ENCODE measurements around the gene PAFAH1B2. TPM values are rescaled to one million over a fixed set of nuclear protein-coding genes. Genes with fewer than 3 reads are reported as not detected.

The PAFAH1B2 gene
- total and polyA plus RNA-seq, 2 of the 8 experiments (the other 6 are each of a cell fraction or from before 2014, with no cell fraction given), result 38.2 to 161 TPM

DNA sequence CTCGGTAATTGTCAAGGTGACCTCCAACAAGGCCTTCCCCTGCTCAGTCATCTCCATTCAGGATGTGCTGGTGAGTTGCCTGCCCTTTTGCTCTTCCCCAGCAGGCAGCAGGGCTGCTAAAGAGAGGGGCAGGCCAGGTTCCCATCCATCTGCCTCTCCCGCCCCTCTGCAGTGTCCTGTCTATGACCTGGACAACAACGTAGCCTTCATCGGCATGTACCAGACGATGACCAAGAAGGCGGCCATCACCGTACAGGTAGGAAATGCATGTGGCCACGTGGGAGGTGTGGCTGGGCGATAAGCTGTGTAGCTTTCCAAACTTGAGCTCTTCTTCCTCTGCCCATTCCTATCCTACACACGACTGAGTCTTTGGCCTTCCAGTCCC, 38.5 kb downstream of the PAFAH1B2 start:
- H3K23me2 ChIP-seq (ENCODE audit: low read depth, low read length), result peaks cover 11% of the 10 kb centered on the region
- H2AFZ ChIP-seq (ENCODE audit: low read length), result no peak overlapping the region
- no peak overlapping the region for H2BK15ac ChIP-seq (ENCODE audit: low read length)
- ChIA-PET CTCF (ENCODE audit: partially characterized antibody) (interaction anchor here (0.6 to 14.0 kb wide), 8 partner anchors 10 to 398 kb away, joined by 3 to 359 read pairs (median 16); partner anchors contain the start of genes PCSK7, RNF214 and TAGLN), POLR2A (ENCODE audit: partially characterized antibody) (interaction anchor here (0.9 to 12.6 kb wide), 7 partner anchors 9 to 47 kb away, joined by 3 to 153 read pairs (median 12); partner anchors contain the start of genes PAFAH1B2, PCSK7 and TAGLN)
- FAIRE-seq (no peak), DNase-seq (ENCODE audit: low read depth in 1 of 2, low spot score in 2 of 2) (no peak)
- peaks cover 0 to 4% of the 10 kb centered on the region in 2 experiments for H4K20me1 ChIP-seq (replicated peaks in 1 of 2; ENCODE audit: control insufficient read depth in 1 of 2, insufficient read depth in 2 of 2, low read length in 2 of 2)
- H3K79me1 ChIP-seq (ENCODE audit: low read depth, low read length), result no peaks in the 10 kb centered on the region
- TF ChIP-seq EP300 (IDR thresholded peaks at IDR 0.05; ENCODE audit: borderline replicate concordance in 1 of 2, low read depth in 2 of 2, low read length in 2 of 2) (no peak), SIRT6 (IDR thresholded peaks at IDR 0.05; ENCODE audit: low read length) (no peak), RAD21 (IDR thresholded peaks at IDR 0.05 in 1 of 2, conservative IDR thresholded peaks at IDR 0.05 in 1 of 2; ENCODE audit: low read depth in 2 of 2, low read length in 2 of 2) (no peak), BCL11A (IDR thresholded peaks at IDR 0.05; ENCODE audit: low read depth in 2 of 2, low read length in 2 of 2) (no peak), E2F6 (IDR thresholded peaks at IDR 0.05) (no peak), EGR1 (IDR thresholded peaks at IDR 0.05; ENCODE audit: borderline replicate concordance, low read depth, low read length) (no peak), SIN3A (conservative IDR thresholded peaks at IDR 0.05 in 1 of 2, IDR thresholded peaks at IDR 0.05 in 1 of 2; ENCODE audit: low read depth in 1 of 2, low read length in 2 of 2) (no peak), POLR2A (IDR thresholded peaks at IDR 0.05; ENCODE audit: control extremely low read depth in 1 of 2, low read depth in 2 of 2, low read length in 2 of 2) (no peak)
- no peak overlapping the region for H3K4me3 ChIP-seq (ENCODE audit: extremely low read depth in 1 of 4, insufficient read depth in 2 of 4, low read depth in 3 of 4, low read length in 4 of 4)
- WGBS, 2 experiments (ENCODE audit: extremely low coverage in 1 of 2, insufficient coverage in 1 of 2, insufficient read length in 1 of 2, insufficient replicate concordance in 2 of 2, low coverage in 1 of 2, low lambda C conversion rate in 2 of 2, missing lambda C conversion rate in 1 of 2), result 91% methylated on average over 10 of the region's 10 CpGs; no CpG with 5 or more reads in 1 of the 2 experiments
- 0 out of 7 replicates have a peak overlapping the region, but pooled peaks of 1 of the 4 experiments have one; percentile 2 for H3K9ac ChIP-seq (replicated peaks in 1 of 4; ENCODE audit: extremely low read depth in 1 of 4, low read depth in 3 of 4, low read length in 3 of 4)
- H2BK12ac ChIP-seq (ENCODE audit: low read depth, low read length), result no peak overlapping the region
- no peak overlapping the region; the same call in 1 of the 2 replicates for H2BK5ac ChIP-seq (ENCODE audit: low read depth, low read length)
- no peak overlapping the region for H4K8ac ChIP-seq (ENCODE audit: extremely low read depth, insufficient read depth, low read length)
- H3K79me2 ChIP-seq (ENCODE audit: control insufficient read depth in 1 of 2, insufficient read depth in 2 of 2, low read length in 2 of 2), result no peaks in the 10 kb centered on the region
- no peak overlapping the region for H4K5ac ChIP-seq (ENCODE audit: insufficient read length, low read depth, low read length)
- H3K4me1 ChIP-seq (replicated peaks in 1 of 4; ENCODE audit: control insufficient read depth in 3 of 4, insufficient read depth in 4 of 4, low read length in 3 of 4), result peaks cover 6 to 16% (median 12%) of the 10 kb centered on the region in 4 experiments
- H3K4ac ChIP-seq (replicated peaks; ENCODE audit: insufficient read length, low read depth, low read length), result no peak overlapping the region
- no peak overlapping the region for H2BK20ac ChIP-seq (ENCODE audit: low read length)
- no peaks in the 10 kb centered on the region for H3K9me3 ChIP-seq (ENCODE audit: insufficient read depth in 2 of 2, low read depth in 1 of 2, low read length in 1 of 2)
- H3K18ac ChIP-seq (ENCODE audit: extremely low read depth, low read length), result no peak overlapping the region
- H4K91ac ChIP-seq (replicated peaks; ENCODE audit: insufficient read length, low read length), result no peak overlapping the region
- no peak overlapping the region for H3K14ac ChIP-seq (ENCODE audit: insufficient read length)
- no peak overlapping the region for H3K4me2 ChIP-seq (ENCODE audit: insufficient read depth in 1 of 2, low read depth in 2 of 2, low read length in 2 of 2)
- H3K36me3 ChIP-seq (ENCODE audit: control insufficient read depth in 2 of 4, insufficient read depth in 4 of 4, low read length in 3 of 4), result peaks cover 0 to 4% (median 2%) of the 10 kb centered on the region in 4 experiments; a peak in 1 of 8 replicates
- no peak overlapping the region for H3K23ac ChIP-seq (ENCODE audit: insufficient read length)
- no peak overlapping the region for H2AK5ac ChIP-seq (ENCODE audit: low read depth, low read length)
- no peak overlapping the region for H3K56ac ChIP-seq (replicated peaks; ENCODE audit: insufficient read length, low read depth, low read length)
- no peak overlapping the region for H2BK120ac ChIP-seq (replicated peaks; ENCODE audit: low read depth, low read length)
- H3K27ac ChIP-seq (ENCODE audit: low read depth, low read length), result no peak overlapping the region
- no peaks in the 10 kb centered on the region for H3K27me3 ChIP-seq (replicated peaks in 1 of 4; ENCODE audit: control insufficient read depth in 3 of 4, extremely low read depth in 1 of 4, insufficient read depth in 3 of 4, low read length in 3 of 4)

Measured in H1 (cell line).